ENCODE results near the gene LMCD1. TPM values are rescaled to one million over a fixed set of nuclear protein-coding genes. Genes with fewer than 3 reads are reported as not detected.
"Not testable (repeated sequence)": the region's sequence is repeated elsewhere in the genome, so short reads cannot be mapped to it uniquely, and the experiment has no call there.

Gene LMCD1
- total RNA-seq, 1 donor from 2014 or later: 2.9 TPM

DNA sequence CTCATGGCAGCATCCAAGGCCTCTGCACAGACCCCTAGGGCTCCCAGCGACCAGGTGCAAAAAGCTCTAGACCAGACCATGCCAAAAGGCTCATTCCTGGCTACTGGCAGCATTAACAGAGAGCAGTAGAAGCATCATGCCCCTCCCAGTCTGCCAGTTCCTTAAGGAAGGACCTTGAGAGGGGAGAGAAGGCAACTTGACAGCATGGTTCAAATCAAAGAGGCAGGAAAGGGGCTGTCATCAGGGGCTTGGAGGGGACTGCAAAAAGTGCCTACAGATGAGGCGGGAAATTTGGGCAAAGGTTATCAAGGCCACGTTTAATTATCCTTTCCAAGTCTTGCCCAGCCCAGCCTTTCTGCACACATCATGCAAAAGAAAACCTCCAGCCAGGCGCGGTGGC lies 78.3 kb downstream of the LMCD1 start:
- ATAC-seq (no peak), DNase-seq (ENCODE audit: low spot score) (peak; percentile 21)

DNA sequence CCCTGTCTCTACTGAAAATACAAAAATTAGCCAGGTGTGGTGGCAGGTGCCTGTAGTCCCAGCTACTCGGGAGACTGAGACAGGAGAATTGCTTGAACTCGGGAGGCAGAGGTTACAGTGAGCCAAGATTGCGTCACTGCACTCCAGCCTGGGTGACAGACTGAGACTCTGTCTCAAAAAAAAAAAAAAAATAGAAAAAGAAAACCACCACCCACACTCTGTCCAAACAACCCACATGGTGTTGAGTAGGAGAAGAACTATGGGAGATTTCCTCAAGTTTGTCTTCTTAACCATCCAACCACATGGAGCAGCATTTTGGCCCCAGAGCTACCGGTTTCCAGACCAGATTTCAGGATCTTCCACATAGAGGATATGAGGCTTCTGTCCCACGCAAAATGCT lies 78.8 kb downstream of the LMCD1 start:
- peak; percentile 5 for DNase-seq (ENCODE audit: low spot score)
- not testable (repeated sequence) for ATAC-seq

DNA sequence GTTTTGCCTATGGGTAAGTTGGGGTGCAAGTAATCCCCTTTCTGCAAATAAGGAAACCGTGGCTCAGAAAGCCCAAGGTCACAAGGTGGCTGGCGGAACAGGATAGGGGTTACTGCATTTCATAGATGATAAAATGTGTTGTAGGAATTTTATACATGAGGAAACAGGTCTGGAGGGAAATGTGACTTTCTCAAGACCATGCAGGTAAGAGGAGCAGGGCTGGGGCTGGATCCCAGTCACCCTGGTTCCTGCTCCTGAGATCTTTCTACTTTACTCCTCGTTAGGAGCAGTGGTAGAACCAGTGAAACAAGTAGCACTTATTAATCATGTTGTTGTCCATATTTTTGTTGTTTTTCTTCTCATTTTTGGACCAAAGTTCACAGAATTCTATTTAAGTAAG lies 79.8 kb downstream of the LMCD1 start:
- ATAC-seq (no peak), DNase-seq (ENCODE audit: low spot score) (peak; percentile 4)

DNA sequence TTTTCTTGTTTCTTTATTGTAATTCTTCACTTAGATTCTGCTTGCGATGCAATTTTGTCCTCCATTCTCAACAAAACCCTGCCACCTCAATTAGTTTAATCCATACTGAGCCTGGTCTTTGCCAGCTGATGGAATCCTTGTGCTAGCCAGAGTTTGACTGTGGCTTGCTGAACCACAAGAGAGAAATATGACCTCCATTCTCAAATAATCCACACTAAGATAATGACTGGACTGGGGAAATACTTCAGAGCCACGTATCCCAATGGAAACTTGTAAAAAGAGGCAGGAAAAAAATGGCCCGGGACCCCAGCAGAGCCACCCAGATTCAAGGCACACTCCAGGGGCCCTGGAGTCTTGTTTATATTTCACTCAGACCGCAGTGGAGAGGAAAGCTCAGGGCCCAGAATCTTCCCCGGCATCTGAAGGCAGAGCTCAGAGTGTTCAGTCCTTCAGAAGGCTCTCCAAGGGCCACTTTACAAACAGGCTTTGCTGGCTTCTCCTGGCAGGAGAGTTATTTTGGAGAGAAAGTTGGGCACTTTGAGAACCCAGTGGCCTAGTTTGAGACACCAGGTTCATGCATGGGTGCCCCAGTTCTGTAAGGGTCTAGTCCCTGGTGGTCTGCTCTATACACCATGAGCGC lies 80.3 kb downstream of the LMCD1 start:
- ATAC-seq (no peak), DNase-seq (ENCODE audit: low spot score) (peak; percentile 15)

DNA sequence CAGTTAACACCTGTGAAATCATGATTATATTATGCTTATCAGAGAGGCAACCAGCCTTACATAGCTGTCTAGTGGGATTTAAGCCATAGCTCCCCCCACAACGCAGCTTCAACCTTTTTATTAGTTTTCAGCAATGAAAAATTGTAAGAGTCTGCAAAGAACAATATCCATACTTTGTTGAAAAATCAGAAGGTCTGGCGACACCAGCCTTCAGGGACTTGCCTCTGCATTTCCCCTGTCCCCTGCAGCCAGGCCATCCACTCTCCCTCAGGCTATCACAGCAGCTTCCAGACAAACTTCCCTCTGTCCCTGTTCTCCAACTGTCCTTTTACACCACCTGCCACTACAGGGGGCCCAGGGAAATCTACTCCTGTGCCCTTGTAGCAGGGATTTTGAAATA lies 83.0 kb downstream of the LMCD1 start:
- DNase-seq (ENCODE audit: low spot score): peak; percentile 6
- ATAC-seq: no peak

DNA sequence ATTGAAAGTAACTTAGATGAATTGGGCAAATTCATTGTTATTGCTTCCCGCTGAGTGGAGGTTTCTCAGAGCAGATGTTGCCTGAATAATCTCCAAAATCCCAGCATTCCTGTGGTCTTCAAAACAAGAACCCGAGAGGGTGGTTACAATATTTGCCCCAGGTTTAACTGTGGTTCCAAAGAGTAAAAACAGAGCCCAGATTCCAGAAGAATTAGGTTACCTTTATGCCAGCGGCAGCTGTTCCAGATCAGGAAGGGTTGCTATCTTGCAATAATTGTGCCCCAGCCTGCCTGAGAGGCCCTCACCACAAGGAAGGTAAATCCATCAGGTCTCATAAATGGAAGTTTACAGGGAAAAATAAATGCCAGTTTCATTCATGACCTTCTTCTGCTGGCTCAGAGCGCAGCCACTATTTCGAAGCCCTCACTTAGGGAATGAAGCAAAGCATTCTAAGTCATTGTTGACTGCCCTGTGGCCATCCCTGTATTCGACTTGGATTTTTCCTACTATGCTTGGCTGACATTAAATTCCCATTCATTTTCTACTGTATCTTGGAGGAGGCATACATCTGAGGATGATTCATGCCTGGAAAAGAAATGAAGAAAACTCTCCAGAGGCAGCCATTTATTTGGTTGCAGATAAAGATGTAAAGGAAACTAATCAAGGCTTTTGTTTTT lies 88.4 kb downstream of the LMCD1 start:
- ATAC-seq (no peak), DNase-seq (ENCODE audit: low spot score) (peak; percentile 6)

DNA sequence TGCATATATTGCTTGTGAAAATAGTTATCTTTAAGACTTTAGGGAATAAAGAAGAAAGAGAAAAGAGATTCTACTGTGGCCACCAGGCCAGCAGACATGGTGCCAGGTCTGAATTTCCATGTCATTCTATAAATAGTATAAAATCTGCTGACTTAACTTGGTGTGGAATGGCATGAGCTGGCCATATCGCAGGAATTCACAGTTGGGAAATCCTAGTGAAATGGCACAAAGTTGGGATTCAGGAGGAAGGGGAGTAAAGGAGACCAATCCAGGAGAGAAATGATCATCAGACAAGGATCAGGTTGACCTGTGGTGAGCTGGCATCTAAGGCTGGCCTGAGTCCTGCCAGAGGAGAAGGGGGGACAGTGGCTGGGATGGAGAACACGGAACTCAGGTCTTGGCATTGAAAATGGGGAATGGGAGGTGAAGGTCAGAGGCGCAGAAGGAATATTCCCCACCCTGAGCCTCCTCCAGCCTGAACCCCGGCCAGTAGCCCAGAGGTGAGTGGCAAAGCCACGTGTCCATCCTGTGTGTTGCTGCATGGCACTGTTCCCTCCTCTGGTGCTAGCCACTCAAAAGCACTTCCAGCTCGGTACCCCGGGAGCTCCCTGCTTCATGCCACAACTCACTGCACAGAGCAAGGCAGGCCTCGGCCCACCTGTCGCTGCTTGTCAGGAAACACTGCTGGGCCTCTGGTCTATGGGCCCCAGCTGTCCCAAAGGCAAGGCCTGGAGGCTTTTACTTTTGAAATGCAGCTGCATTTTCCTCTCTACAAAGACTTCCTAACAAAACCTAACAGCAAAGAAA lies 91.6 kb downstream of the LMCD1 start:
- DNase-seq (ENCODE audit: low spot score) (peak; percentile 21), ATAC-seq (no peak)

DNA sequence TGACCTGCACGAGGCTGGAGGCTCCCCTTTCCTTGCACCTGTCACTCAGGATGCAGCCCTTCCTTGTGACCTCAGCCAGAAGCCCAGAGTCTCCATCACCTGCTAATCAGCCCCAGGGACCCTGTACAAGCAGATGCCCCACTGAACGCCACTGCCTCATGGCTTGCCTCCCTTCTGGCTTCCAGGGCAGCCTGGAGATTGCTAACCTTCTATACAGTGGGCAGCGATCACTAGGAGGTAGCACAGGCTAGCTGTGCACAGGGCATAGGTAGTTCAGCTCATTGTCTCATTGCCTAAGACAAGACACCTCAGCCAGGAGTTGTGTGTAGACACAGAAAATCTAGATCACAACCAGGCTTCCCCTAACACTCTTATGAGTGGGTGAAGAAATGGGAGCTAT lies 93.6 kb downstream of the LMCD1 start:
- no peak for ATAC-seq
- peak; percentile 21 for DNase-seq (ENCODE audit: low spot score)

DNA sequence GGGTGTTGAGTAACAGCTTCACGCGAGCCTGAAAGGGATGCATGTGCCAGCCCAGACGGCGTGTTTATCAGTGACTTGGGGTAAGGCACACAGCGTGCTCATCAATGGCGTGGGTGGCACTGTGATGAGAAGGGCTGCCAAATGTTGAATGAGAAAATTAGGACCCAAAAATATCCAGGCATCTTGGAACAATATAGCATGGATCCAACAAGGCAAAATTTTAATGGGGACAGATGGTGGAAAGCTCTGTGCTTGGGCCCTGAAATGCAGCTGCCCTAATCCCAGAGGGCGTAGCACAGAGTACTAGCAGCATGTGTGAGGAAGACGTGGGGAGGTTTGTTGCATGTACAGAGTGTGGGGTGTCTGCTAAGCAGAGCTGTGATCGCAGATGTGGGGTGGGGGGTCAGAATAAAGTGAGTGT lies 94.1 kb downstream of the LMCD1 start:
- DNase-seq (ENCODE audit: low spot score): peak; percentile 15

DNA sequence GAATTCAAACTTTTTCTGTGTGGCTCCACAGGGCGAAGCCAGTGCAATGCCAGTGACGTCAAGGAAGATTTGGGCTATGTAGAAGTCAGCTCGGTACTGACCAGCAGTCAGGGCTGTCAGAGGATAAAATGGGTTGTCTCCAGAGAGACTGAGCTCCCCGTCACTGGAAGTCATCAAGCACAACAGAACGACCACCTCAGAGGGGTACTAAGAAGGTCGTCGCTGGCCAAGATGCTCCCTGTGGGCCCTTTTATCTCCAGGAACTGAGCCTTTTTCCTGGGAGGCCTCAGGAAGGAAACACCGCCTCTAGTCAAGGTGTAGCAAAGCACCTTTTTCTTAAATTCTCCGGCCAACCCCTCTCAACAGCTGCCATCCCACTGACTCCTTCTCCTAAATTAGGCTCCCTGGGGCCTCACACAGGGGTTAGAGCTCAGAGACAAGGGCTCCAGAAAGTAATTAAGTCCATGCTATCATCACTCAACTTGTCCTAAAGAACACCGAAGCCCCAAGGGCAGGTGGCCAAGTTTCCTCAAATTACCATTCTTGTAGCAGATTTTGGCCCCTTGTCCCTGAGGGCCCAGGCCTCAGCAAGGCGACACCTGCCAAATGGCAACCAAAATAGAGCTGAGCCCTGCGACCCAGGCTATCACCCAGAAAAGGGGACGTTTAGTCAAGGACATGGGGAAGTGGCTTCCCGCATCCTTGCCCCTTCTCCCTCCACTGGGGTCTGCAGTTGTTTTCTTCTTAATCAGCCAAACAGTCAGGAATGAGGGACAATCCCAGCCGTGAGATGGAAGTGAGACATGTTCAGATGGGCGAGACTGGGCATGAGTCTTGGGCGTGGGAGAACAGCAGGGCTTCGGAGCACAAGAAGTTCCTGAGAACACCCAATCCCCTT lies 94.9 kb downstream of the LMCD1 start:
- ATAC-seq: no peak

More for the DNA sequence above, 94.1 kb downstream of the LMCD1 start:
- no peak for ATAC-seq

DNA sequence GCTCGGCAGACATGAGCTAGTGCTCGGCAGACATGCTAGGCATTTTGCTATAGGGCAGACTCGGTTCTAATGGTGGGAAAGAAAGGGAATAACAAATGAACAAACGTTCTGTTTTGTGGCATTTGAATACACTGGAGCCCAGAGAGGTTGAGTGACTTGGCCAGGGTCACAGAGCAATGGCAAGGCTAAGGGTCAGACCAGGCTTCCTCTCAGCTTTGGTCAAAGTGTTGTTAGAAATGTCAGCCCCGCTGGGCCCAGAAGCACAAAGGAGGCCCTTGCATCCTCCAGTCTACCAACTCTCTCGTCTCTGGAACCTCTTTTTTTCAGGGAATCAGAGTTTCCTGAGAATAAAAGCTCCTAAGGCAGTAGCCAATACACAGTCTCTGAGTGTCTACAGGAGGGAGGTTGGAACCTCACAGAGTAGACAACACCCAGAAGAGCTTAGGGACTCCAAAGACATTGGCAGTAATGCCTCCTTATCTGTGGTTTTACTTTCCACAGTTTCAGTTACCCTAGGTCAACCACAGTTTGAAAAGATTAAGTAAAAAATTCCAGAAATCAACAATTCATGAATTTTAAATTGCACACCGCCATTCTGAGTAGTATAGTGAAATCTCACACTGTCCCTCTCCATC lies 95.7 kb downstream of the LMCD1 start:
- peak; percentile 1 for DNase-seq (ENCODE audit: low spot score)
- no peak for ATAC-seq

More for the DNA sequence above, 94.9 kb downstream of the LMCD1 start:
- peak; percentile 29 for DNase-seq (ENCODE audit: low spot score)

DNA sequence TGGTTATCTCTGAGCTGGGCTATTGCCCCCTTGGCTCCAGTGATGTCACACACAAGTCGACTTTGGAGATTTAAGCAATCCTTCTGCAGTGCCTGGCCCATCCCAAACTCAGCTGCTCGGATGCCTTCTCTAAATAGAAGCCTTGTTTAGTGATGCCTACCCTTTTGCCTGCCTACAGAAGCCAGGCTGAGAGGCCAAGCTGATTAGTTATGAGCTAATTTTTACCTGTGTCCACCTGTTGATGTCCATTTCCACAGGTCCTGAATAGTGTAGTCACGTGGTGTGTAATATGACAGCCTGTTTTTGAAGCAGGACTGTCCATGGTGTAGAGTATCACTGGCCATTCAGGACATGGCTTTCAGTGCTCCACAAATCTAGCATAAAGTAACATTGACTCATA lies 97.5 kb downstream of the LMCD1 start:
- DNase-seq (ENCODE audit: low spot score): peak; percentile 15
- no peak for ATAC-seq

DNA sequence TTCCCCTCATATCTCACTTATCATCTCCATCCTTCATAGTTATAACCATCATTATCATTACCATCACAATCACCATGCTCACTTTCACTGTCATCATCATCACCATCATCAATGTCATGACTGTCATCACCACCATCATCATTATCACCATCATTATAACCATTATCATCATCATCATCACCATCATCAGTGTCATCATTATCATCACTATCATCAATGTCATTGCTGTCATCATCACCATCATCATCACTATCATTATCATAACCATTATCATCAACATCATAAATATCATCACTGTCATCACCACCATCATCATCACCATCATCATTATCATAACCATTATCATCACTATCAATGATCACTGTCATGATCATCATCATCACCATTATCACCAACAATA lies 98.8 kb downstream of the LMCD1 start:
- ATAC-seq (no peak), DNase-seq (ENCODE audit: low spot score) (no peak)

DNA sequence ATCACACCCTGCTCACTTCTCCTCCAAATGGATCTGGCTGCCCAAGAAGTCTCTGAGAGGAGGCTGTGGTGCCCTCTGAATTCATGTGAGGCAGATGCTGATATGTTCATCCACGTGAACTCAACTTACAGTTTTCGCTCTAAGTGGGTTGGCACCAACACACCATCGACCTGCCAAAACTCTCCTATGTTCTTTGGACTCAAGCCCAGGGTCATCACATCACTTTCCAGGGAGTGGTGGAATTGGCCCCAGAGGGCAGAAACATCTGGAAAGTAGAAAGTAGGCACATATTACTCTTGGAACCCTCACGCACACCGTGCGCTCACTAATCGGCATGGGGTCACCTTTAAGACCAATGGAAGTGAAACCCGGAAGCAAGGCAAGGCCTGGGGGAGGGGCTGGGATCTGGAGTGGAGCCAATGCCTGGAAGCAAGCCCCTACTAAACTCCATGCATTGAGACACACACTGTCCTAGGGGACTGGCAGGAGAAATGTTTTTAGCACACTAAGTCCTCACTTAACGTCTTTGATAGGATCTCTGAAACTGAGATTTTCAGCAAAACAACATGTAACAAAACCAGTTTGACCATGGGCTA lies 101.6 kb downstream of the LMCD1 start:
- ATAC-seq (peak; percentile 58), DNase-seq (ENCODE audit: low spot score) (peak; percentile 43)

DNA sequence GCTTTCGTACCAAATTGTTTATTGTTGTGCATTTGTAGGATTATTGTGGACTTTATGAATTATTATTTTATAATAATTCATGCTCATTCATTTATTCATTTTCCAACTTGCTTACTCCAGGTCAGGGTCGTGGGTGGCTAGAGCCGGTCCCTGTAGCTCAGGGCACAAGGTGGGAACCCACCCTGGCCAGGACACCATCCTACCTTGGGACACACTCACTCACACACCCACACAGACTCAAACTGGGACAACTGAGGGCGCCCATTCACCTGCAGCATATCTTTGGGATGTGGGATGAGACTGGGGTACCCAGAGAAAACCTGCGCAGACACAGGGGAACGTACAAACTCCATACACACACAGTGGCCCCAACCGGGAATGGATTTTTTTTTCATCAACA lies 102.4 kb downstream of the LMCD1 start:
- ATAC-seq (no peak), DNase-seq (ENCODE audit: low spot score) (peak; percentile 19)

DNA sequence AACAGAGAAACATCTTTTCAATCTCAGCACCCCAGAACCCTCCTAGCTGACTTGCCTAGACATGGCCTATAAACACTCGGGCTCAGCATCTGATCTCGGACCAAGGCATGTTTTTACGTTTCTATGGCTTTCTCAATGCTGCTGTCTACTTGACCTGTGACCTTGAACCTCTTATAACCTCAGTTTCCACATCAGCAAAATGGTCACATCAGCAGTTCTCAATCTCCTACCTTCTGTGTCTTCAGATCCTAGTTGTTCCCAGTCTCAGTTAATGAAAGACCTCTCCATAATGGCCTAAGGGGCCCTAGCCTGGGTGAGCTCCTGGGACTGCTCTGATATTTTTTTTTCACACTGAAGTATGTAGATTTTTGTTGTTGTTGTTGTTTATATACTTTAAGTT lies 103.4 kb downstream of the LMCD1 start:
- ATAC-seq: no peak

DNA sequence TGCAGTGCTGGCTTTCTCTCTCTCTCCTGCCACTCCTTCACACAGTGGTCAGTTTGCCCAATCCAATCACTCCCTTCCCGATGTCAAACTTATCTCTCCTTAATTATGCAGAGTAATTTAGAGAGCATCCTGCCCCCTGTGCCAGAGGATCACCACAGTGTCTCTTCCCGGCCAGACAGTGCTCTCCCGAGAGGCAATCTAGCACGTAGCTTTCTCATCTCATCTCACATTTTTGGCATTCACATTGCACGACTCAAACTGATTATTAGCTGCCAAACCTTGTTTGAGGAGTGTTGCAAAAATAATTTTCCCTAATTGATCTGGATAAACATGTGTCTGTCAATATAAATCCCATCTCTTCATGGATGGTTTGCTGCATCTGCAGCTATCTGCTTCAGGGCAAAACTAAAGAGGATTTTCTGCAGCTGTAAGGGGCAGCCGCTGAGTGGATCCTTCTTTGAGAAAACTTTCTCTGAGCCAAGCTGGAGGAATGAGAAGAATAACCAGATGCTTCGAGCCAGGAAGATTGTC lies 105.1 kb downstream of the LMCD1 start:
- DNase-seq (ENCODE audit: low spot score) (no peak), ATAC-seq (no peak)

More for the DNA sequence above, 103.4 kb downstream of the LMCD1 start:
- peak; percentile 7 for DNase-seq (ENCODE audit: low spot score)

DNA sequence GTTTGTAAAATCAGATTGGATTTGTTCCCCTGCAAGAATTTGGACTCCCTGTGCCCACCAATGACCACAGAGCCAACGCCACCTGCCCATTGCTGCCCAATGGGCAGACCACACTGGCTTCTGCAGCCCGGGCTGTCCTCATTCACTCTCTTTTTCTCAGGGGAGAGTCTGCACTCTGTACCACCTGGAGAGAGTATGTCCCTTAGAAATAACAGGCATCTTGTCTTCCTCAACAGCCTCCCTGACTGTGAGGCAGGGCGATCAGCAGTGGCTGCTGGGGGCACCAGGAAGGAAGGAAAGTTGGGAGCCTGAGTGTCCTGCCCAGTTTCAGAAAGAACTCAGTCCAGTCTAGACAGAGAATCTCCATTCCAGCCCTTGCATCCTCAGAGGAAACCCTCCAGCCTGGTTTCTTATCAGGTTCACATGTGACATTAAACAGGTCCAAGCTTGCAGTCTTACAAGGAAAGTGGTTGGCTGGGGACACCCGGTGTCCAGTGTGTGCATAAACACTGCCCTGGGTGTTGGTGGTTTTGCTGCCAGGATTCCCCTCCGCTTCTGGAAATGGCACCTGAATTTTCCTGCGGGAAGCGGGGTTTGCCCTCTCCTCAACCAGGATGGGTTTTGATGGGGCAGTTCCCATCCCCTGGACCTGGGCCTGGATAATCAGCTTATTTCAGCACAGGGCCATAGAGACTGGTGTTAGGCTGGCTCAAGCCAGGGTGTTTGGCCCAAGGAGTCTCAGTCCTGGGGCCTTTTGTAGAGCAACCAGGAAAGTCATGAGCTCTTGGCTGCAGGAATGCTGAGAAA lies 105.8 kb downstream of the LMCD1 start:
- peak; percentile 57 for DNase-seq (ENCODE audit: low spot score)
- ATAC-seq: peak; percentile 95

Data from left lobe of liver (tissue), 2 donors.